Sigmoid colon (tissue), 3 donors: ENCODE data around the gene POLR2B.

Experiments
- CTCF ChIP-seq, 4 experiments: fragments of 450-650 bp in 3 of 4; fragments of 200-600 bp in 1 of 4; IDR thresholded peaks; one replicate each; pipeline ENCODE4 v1.5.1; 2016 to 2019; ENCODE audit warnings: antibody characterized with exemption in 4 of 4, mild to moderate bottlenecking in 3 of 4, moderate library complexity in 2 of 4
- POLR2A ChIP-seq, 2 donors: fragments of 450-650 bp; IDR thresholded peaks; one replicate each; pipeline ENCODE4 v1.6.1; 2016; ENCODE audit warnings: antibody characterized with exemption in 2 of 2, mild to moderate bottlenecking in 2 of 2, moderate library complexity in 2 of 2

- TF ChIP-seq CTCF (IDR thresholded peaks at IDR 0.05) (no peak), POLR2A (IDR thresholded peaks at IDR 0.05) (no peak)
These were observed 7.5 kb downstream of the POLR2B start for GRCh38 chr4:56986192-56986591.
